Body of pancreas (tissue), 4 donors: ENCODE data around the gene PROZ. TPM values are rescaled to one million over a fixed set of nuclear protein-coding genes. Genes with fewer than 3 reads are reported as not detected.
A peak's percentile ranks its signal among the peaks of the same experiment; 100 is the strongest.
"Not testable (repeated sequence)": the region's sequence is repeated elsewhere in the genome, so short reads cannot be mapped to it uniquely, and the experiment has no call there.

Source experiments
- ATAC-seq: fragments of 150-250 bp; one replicate; pipeline ENCODE4 v1.9.1; 2016
- DNase-seq, 4 donors: peaks; one replicate each; pipeline ENCODE4 v3.0.0-alpha.2; 2019
- H3K27ac ChIP-seq, 4 donors: fragments of 200-600 bp; sonication (generic); 1 replicate in 3 of 4; 2 replicates in 1 of 4; pipeline versions ENCODE4 v1.5.1 to v1.6.1; 2016 to 2019; ENCODE audit warnings: mild to moderate bottlenecking in 1 of 4, mixed read lengths in 1 of 4, moderate library complexity in 1 of 4
- H3K27me3 ChIP-seq, 2 donors: fragments of 200-600 bp; sonication (generic); one replicate each; pipeline ENCODE4 v1.6.0; 2016; ENCODE audit warnings: mild to moderate bottlenecking in 1 of 2
- H3K36me3 ChIP-seq, 2 donors: fragments of 200-600 bp; sonication (generic); replicated peaks in 1 of 2; 2 replicates each; pipeline ENCODE4 v1.5.1; 2016; ENCODE audit warnings: low read depth in 2 of 2; ENCODE audit not compliant: insufficient read depth in 1 of 2
- H3K4me1 ChIP-seq: fragments of 200-600 bp; sonication (generic); one replicate; pipeline ENCODE4 v1.6.0; 2016
- H3K4me3 ChIP-seq, 2 donors: fragments of 200-600 bp; sonication (generic); 1 replicate in 1 of 2; 2 replicates in 1 of 2; pipeline ENCODE4 v1.5.1; 2016 to 2019
- H3K9me3 ChIP-seq, 3 donors: fragments of 200-600 bp; sonication (generic); 1 replicate in 2 of 3; 2 replicates in 1 of 3; pipeline ENCODE4 v1.5.1; 2016
- POLR2A ChIP-seq, 3 donors: fragments of 450-650 bp; IDR thresholded peaks; one replicate each; pipeline ENCODE4 v1.6.1; 2016; ENCODE audit warnings: antibody characterized with exemption in 3 of 3, mild to moderate bottlenecking in 2 of 3
- WGBS, 2 donors: methylation state at CpG; one replicate each; pipeline ENCODE4 v1.1.5; 2017; 5-methylcytosine and 5-hydroxymethylcytosine counted together
- intact Hi-C: fragments of 100-400 bp; cut with DNase I; formaldehyde crosslinking; loops from one replicate; pipeline ENCODE4 v1.15.1; 2023
- total RNA-seq, 2 donors: library from RNA; depleted of rRNA; stranded (reverse); fragments of >200 nt; gene quantifications; one replicate each; pipeline ENCODE4 v1.1.0, GENCODE V29; 2016
- TF ChIP-seq, protein P1 (sequence below), 7 experiments: fragments of 450-650 bp in 4 of 7; fragments of 200-600 bp in 3 of 7; sonication (generic) in 3 of 7; IDR thresholded peaks; one replicate each; pipeline ENCODE4 v1.5.1; 2016 to 2019; ENCODE audit warnings: antibody characterized with exemption in 7 of 7

Gene PROZ, protein sequence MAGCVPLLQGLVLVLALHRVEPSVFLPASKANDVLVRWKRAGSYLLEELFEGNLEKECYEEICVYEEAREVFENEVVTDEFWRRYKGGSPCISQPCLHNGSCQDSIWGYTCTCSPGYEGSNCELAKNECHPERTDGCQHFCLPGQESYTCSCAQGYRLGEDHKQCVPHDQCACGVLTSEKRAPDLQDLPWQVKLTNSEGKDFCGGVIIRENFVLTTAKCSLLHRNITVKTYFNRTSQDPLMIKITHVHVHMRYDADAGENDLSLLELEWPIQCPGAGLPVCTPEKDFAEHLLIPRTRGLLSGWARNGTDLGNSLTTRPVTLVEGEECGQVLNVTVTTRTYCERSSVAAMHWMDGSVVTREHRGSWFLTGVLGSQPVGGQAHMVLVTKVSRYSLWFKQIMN
- total RNA-seq: not detected

DNA sequence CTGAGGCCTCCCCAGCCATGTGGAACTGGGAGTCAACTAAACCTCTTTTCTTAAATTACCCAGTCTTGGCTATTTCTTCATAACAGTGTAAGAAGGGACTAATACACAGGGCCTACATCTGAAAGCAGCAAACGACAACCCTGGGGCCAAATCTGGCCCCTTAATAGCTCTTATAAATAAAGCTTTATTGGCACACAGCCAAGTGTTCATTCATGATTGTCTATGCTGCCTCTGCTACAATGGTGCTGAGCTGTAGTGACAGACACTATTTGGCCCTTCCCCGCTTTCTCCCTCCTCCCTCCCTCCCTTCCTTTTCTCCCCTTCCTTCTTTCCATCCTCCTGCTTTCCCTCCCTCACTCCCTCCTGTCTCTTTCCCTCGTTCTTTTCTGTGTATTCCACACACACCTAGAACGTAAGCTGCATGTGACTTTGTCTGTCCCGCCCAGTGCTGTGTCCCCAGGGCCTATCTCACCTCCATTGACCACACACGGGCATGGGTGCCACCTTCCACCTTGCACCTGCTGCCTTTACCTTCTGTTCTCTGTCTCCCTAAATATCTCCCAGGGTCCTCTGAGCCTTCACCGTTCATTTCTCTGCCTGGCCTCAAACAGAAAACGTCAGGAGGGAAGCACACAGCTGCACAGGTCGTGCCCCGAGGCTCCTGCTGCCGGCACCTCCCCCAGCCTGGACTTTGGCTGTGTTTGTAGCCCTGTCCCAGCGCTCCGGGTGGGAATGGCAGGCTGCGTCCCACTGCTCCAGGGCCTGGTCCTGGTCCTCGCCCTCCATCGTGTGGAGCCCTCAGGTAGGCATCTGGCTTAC is at the start of gene PROZ:
TSS of gene PROZ (plus strand) at position 720 of the 819 bp plus-strand sequence. CDS start at position 733, 13 bp downstream.
- Histone ChIP-seq H3K4me1 (peaks cover 10% of the 10 kb centered on the region), H3K4me3 (no peak within 1 kb of the TSS), H3K36me3 (no peaks in the 10 kb centered on the region), H3K27ac (peak within 1 kb of the TSS in 2 of 4 donors; percentile 10 to 34), H3K27me3 (no peaks in the 10 kb centered on the region), H3K9me3 (no peaks in the 10 kb centered on the region)
- no peak for TF ChIP-seq POLR2A (IDR thresholded peaks at IDR 0.05)
- TF ChIP-seq, protein P1, sequence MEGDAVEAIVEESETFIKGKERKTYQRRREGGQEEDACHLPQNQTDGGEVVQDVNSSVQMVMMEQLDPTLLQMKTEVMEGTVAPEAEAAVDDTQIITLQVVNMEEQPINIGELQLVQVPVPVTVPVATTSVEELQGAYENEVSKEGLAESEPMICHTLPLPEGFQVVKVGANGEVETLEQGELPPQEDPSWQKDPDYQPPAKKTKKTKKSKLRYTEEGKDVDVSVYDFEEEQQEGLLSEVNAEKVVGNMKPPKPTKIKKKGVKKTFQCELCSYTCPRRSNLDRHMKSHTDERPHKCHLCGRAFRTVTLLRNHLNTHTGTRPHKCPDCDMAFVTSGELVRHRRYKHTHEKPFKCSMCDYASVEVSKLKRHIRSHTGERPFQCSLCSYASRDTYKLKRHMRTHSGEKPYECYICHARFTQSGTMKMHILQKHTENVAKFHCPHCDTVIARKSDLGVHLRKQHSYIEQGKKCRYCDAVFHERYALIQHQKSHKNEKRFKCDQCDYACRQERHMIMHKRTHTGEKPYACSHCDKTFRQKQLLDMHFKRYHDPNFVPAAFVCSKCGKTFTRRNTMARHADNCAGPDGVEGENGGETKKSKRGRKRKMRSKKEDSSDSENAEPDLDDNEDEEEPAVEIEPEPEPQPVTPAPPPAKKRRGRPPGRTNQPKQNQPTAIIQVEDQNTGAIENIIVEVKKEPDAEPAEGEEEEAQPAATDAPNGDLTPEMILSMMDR (IDR thresholded peaks at IDR 0.05): no peak
- intact Hi-C loops: no loop called here
- DNase-seq (peak in 2 of 4 donors; percentile 48 to 55), ATAC-seq (no peak)
- WGBS, 2 donors: 33 to 49% methylated on average over 9 to 16 of the region's 16 CpGs

DNA sequence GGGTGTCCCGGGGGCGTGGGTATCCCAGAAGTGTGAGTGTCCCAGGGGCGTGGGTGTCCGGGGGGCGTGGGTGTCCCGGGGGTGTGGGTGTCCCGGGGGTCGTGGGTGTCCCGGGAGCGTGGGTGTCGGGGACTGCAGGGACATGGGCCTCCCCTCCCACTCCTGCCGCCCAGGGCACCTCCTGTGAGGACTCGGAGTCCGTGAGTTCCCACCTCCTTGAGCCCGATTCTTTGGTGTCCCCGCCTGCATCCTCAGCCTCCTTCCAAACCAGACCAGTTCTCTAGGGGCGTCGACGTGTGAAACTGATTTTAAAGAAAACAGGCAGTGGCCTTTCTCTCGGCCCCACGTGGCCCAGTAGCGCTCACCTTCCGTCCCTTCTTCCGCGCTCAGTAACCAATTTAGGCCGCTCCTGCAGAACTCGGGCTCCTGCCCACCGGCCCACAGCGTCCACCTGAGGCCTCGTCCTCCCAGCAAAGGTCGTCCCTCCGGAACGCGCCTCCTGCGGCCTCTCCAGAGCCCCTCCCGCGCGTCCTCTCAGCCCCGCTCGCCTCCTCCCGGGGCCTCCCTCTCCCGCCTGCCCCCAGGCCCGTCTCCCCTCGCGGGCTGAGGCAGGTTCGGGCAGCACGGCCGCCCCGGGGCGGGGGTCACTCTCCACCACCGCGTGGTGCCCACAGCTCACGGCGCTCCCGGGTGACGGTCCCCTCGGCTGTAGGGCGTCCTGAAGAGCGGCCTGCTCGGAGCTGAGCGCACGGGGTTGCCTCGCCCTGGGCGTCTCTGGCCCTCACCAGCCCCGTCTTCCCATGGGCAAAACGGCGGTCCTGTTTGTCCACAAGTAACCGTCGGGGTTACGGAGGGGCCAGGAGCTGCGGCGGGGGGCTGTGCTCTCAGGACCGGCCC is 49.0 kb upstream of the PROZ start:
- TF ChIP-seq POLR2A (IDR thresholded peaks at IDR 0.05): no peak
- TF ChIP-seq, protein P1 (IDR thresholded peaks at IDR 0.05): no peak
- H3K4me3 ChIP-seq: no peak overlapping the region
- DNase-seq: peak in 1 of 4 donors; percentile 11
- intact Hi-C loops: no loop called here
- H3K36me3 ChIP-seq: no peaks in the 10 kb centered on the region
- no peak overlapping the region for H3K27ac ChIP-seq
- H3K9me3 ChIP-seq: no peaks in the 10 kb centered on the region
- 31 to 32% methylated on average over 35 to 73 of the region's 73 CpGs for WGBS, 2 donors
- peaks cover 0 to 18% of the 10 kb centered on the region in 2 donors for H3K27me3 ChIP-seq
- ATAC-seq: no peak
- H3K4me1 ChIP-seq: peaks cover 25% of the 10 kb centered on the region

DNA sequence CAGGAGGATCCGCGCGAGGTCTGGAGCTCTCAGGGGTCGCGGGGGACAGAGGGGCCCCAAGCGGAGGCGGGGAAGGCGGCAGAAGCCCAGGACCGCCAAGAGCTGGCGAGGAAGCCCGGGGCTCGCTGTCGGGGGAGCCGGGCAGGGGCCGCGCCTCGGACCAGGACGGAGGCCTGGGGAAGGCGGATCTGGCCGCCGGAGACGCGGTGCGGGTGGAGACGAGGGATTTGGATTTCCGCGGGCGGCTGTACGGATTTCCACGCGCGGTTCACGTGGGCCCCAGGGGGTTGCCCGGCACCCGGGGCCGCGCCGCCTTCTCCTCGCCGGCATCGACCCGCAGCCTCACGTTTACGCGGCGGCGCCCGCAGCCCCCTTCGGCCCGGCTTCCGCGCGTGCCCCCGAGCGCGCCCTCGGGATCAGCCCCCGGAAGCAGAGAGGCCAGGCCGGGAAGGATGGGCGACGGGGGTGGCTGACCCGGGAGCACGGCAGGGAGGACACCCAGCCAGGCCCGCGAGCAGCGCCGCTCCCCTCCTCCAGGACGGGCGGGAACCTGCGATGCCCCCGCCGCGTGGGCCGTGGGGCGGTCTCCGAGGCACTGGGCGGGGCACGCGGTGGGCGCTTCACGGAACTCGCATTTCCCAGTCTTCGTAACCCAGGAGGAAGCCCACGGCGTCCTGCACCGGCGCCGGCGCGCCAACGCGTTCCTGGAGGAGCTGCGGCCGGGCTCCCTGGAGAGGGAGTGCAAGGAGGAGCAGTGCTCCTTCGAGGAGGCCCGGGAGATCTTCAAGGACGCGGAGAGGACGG is 48.2 kb upstream of the PROZ start:
- Histone ChIP-seq H3K27me3 (peaks cover 0 to 18% of the 10 kb centered on the region in 2 donors), H3K9me3 (no peaks in the 10 kb centered on the region), H3K4me1 (peaks cover 23% of the 10 kb centered on the region), H3K27ac (no peak overlapping the region), H3K36me3 (no peaks in the 10 kb centered on the region), H3K4me3 (peak overlapping the region in 1 of 2 donors; percentile 22)
- ATAC-seq (peak; percentile 30), DNase-seq (peak in 2 of 4 donors; percentile 13 to 14)
- 1 to 2% methylated on average over 33 to 67 of the region's 99 CpGs for WGBS, 2 donors
- intact Hi-C loops: no loop called here
- TF ChIP-seq POLR2A (IDR thresholded peaks at IDR 0.05): no peak
- TF ChIP-seq, protein P1 (IDR thresholded peaks at IDR 0.05): no peak

DNA sequence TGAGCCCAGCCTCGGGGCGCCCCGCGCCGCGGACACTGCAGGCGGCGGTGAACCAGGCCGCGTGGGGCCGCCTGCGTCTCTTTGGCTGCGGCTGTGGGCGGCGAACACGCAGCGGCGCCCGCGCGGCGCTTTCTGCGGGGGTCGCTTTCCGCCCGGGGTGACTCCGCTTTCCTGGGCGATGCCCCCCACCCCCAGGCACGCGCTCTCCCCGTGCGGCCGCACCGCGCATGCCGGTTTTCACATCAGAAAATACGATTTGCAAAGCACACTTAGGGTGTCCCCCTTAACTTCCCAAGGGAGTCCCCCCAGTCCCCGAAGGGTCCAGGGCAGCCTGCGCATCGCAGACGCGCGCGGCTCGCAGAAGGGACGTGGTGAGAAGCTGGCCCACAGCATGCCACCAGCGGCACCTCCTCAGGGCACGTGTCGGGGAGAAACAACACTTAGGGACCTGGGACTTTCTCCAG is 47.6 kb upstream of the PROZ start:
- intact Hi-C loops: no loop called here
- Histone ChIP-seq H3K9me3 (no peaks in the 10 kb centered on the region), H3K4me1 (peaks cover 17% of the 10 kb centered on the region), H3K27ac (no peak overlapping the region), H3K27me3 (peaks cover 0 to 18% of the 10 kb centered on the region in 2 donors), H3K36me3 (no peaks in the 10 kb centered on the region), H3K4me3 (no peak overlapping the region)
- ATAC-seq (peak; percentile 19), DNase-seq (peak in 2 of 4 donors; percentile 1 to 2)
- WGBS, 2 donors: 18 to 50% methylated on average over 2 to 49 of the region's 49 CpGs
- TF ChIP-seq POLR2A (IDR thresholded peaks at IDR 0.05): no peak
- TF ChIP-seq, protein P1 (IDR thresholded peaks at IDR 0.05): no peak

DNA sequence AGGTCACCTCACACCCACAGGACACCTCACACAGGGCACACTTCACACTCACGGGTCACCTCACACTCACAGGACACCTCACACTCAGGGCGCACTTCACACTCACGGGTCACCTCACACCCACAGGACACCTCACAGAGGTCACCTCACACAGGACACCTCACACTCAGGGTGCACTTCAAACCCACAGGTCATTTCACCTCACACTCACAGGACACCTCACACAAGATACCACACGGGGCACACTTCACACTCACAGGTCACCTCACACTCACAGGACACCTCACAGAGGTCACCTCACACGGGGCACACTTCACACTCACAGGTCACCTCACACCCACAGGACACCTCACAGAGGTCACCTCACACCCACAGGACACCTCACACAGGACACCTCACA is 46.6 kb upstream of the PROZ start:
- peaks cover 0 to 18% of the 10 kb centered on the region in 2 donors for H3K27me3 ChIP-seq
- H3K36me3 ChIP-seq, H3K27ac ChIP-seq, intact Hi-C loops, H3K9me3 ChIP-seq, ATAC-seq, H3K4me3 ChIP-seq: not testable (repeated sequence)
- peaks cover 16% of the 10 kb centered on the region for H3K4me1 ChIP-seq
- 78 to 86% methylated on average over 5 of the region's 5 CpGs for WGBS, 2 donors
- peak in 2 of 4 donors; percentile 2 to 5 for DNase-seq

DNA sequence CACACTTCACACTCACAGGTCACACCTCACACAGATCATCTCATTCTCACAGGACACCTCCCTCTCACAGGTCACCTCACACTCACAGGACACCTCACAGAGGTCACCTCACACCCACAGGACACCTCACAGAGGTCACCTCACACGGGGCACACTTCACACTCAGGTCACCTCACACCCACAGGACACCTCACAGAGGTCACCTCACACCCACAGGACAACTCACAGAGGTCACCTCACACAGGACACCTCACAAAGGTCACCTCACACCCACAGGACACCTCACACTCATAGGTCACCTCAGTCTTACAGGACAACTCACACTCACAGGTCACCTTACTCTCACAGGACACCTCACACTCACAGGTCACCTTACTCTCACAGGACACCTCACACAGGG is 46.0 kb upstream of the PROZ start:
- H3K4me3 ChIP-seq, H3K9me3 ChIP-seq, H3K27ac ChIP-seq, DNase-seq, ATAC-seq, intact Hi-C loops, H3K36me3 ChIP-seq: not testable (repeated sequence)
- H3K4me1 ChIP-seq: peaks cover 16% of the 10 kb centered on the region
- WGBS, 2 donors: 50 to 53% methylated on average over 1 of the region's 1 CpG
- H3K27me3 ChIP-seq: peaks cover 0 to 18% of the 10 kb centered on the region in 2 donors
